Uterus (tissue), 4 donors: Measurements from ENCODE around the gene RTF1. TPM values are rescaled to one million over a fixed set of nuclear protein-coding genes. Genes with fewer than 3 reads are reported as not detected.
A peak's percentile ranks its signal among the peaks of the same experiment; 100 is the strongest.

Experiments used
- DNase-seq, 2 donors: peaks; one replicate each; pipeline ENCODE4 v3.0.0-alpha.2; 2019 to 2020
- H3K27ac ChIP-seq, 2 donors: fragments of 200-600 bp; sonication (generic); 1 replicate in 1 of 2; 2 replicates in 1 of 2; pipeline ENCODE4 v1.5.1; 2016 to 2018
- H3K27me3 ChIP-seq, 2 donors: fragments of 200-600 bp; sonication (generic); one replicate each; pipeline ENCODE4 v1.5.1; 2018 to 2019; ENCODE audit warnings: control low read depth in 1 of 2
- H3K36me3 ChIP-seq, 2 donors: fragments of 200-600 bp; sonication (generic); one replicate each; pipeline ENCODE4 v1.5.1; 2019; ENCODE audit warnings: control low read depth in 1 of 2
- H3K4me1 ChIP-seq, 2 donors: fragments of 200-600 bp; sonication (generic); one replicate each; pipeline ENCODE4 v1.5.1; 2018 to 2019; ENCODE audit warnings: control low read depth in 1 of 2
- H3K4me3 ChIP-seq, 2 donors: fragments of 200-600 bp; sonication (generic); 1 replicate in 1 of 2; 2 replicates in 1 of 2; pipeline ENCODE4 v1.5.1; 2018 to 2019; ENCODE audit warnings: mild to moderate bottlenecking in 1 of 2
- H3K9me3 ChIP-seq, 2 donors: fragments of 200-600 bp; sonication (generic); one replicate each; pipeline ENCODE4 v1.5.1; 2019; ENCODE audit warnings: control low read depth in 1 of 2
- POLR2A ChIP-seq, 2 donors: fragments of 450-650 bp; IDR thresholded peaks; one replicate each; pipeline ENCODE4 v1.6.1; 2016; ENCODE audit warnings: antibody characterized with exemption in 2 of 2, mild to moderate bottlenecking in 1 of 2, moderate library complexity in 1 of 2
- intact Hi-C: fragments of 100-400 bp; cut with DNase I; formaldehyde crosslinking; loops from one replicate; pipeline ENCODE4 v1.15.1; 2023; ENCODE audit warnings: low total_unique reads
- total RNA-seq, 4 donors: library from RNA; depleted of rRNA in 3 of 4; stranded (reverse); fragments of >200 nt in 3 of 4; gene quantifications; one replicate each; pipeline versions ENCODE4 v1.1.0 to v1.2.4, GENCODE V29; 2014 to 2023
- TF ChIP-seq, protein P1 (sequence below), 4 experiments: fragments of 200-600 bp in 2 of 4; fragments of 450-650 bp in 2 of 4; sonication (generic) in 2 of 4; IDR thresholded peaks; one replicate each; pipeline ENCODE4 v1.5.1; 2016 to 2019; ENCODE audit warnings: antibody characterized with exemption in 4 of 4, mild to moderate bottlenecking in 2 of 4, moderate library complexity in 1 of 4
- donor health status: DM: yes; HTN: yes; CAD: no.

RTF1 gene
- total RNA-seq, 4 donors from 2014 or later: 7.4 to 39.6 (median 24.2) TPM

DNA sequence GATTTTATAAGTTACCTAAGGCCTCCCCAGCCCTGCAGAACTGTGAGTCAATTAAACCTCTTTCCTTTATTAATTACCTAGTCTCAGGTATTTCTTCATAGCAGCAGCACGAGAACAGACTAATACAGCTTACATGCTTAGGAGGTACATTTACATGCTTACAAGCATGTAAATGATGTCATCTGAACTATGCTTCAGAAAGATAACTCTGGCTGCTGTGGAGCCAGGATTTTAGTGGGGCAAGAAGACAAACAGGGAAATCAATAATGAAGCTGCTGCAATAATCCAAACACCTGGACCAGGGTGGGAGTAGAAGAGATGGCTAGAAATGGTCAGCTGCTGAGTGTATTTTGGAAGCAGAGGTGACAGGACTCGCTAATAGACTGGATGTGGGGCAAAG is 24.2 kb upstream of the RTF1 start:
- Histone ChIP-seq H3K4me3 (no peak overlapping the region), H3K27me3 (no peaks in the 10 kb centered on the region), H3K27ac (no peak overlapping the region), H3K4me1 (no peaks in the 10 kb centered on the region), H3K36me3 (no peaks in the 10 kb centered on the region), H3K9me3 (no peaks in the 10 kb centered on the region)
- DNase-seq: no peak
- intact Hi-C loops: no loop called here
- TF ChIP-seq, protein P1, sequence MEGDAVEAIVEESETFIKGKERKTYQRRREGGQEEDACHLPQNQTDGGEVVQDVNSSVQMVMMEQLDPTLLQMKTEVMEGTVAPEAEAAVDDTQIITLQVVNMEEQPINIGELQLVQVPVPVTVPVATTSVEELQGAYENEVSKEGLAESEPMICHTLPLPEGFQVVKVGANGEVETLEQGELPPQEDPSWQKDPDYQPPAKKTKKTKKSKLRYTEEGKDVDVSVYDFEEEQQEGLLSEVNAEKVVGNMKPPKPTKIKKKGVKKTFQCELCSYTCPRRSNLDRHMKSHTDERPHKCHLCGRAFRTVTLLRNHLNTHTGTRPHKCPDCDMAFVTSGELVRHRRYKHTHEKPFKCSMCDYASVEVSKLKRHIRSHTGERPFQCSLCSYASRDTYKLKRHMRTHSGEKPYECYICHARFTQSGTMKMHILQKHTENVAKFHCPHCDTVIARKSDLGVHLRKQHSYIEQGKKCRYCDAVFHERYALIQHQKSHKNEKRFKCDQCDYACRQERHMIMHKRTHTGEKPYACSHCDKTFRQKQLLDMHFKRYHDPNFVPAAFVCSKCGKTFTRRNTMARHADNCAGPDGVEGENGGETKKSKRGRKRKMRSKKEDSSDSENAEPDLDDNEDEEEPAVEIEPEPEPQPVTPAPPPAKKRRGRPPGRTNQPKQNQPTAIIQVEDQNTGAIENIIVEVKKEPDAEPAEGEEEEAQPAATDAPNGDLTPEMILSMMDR (IDR thresholded peaks at IDR 0.05): no peak
- TF ChIP-seq POLR2A (IDR thresholded peaks at IDR 0.05): no peak

DNA sequence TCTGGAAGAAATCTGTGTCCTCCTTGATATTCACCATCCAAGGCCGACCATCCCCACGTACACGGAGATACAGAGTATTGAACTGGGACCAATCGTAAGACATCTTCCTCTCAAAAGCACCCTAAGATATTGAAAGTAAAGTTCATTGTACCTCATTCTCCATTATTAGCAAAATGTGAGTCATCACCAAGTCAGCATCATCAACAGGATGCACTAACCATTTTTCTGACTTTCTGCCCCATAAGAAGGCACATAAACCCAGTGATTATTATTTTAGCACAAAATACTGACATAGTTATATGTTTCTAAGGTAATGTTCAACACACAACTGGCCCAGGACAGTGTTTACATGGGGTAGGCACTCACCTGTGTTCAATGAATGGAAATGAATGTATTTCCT is 22.0 kb upstream of the RTF1 start:
- no peaks in the 10 kb centered on the region for H3K4me1 ChIP-seq
- no peaks in the 10 kb centered on the region for H3K36me3 ChIP-seq
- TF ChIP-seq, protein P1 (IDR thresholded peaks at IDR 0.05): no peak
- TF ChIP-seq POLR2A (IDR thresholded peaks at IDR 0.05): no peak
- H3K4me3 ChIP-seq: no peak overlapping the region
- H3K27ac ChIP-seq: no peak overlapping the region
- H3K27me3 ChIP-seq: no peaks in the 10 kb centered on the region
- DNase-seq: no peak
- intact Hi-C loops: no loop called here
- no peaks in the 10 kb centered on the region for H3K9me3 ChIP-seq

DNA sequence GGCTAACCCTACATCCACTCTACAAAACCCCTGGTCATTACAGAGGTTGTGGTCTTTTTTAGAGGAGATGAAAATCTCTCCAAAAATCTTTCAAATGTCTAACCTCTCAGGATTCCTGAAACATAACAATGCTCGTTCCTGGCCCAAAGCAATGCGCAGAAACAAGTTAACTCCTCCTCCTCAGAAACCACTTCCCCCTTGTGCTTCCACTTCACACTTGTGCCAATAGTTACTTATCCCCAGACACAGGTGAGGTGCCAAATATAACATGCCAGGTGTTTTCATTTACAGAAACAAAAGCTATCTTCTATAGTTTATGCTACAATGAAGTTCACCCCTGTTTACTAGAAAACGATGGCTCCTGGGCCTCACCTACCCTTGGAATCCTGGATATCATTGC is 20.8 kb upstream of the RTF1 start:
- no peaks in the 10 kb centered on the region for H3K4me1 ChIP-seq
- DNase-seq: no peak
- no peaks in the 10 kb centered on the region for H3K36me3 ChIP-seq
- no peaks in the 10 kb centered on the region for H3K9me3 ChIP-seq
- no peaks in the 10 kb centered on the region for H3K27me3 ChIP-seq
- no peak overlapping the region for H3K4me3 ChIP-seq
- TF ChIP-seq, protein P1 (IDR thresholded peaks at IDR 0.05): no peak
- TF ChIP-seq POLR2A (IDR thresholded peaks at IDR 0.05): no peak
- no peak overlapping the region for H3K27ac ChIP-seq
- intact Hi-C loops: no loop called here

GRCh38 chr15:41401904-41402267 is 15.0 kb upstream of the RTF1 start:
- intact Hi-C loops: no loop called here
- H3K27ac ChIP-seq: peak overlapping the region; percentile 85 to 86
- no peaks in the 10 kb centered on the region for H3K4me1 ChIP-seq
- H3K36me3 ChIP-seq: no peaks in the 10 kb centered on the region
- H3K9me3 ChIP-seq: no peaks in the 10 kb centered on the region
- peak overlapping the region; percentile 84 to 96 for H3K4me3 ChIP-seq
- no peak for DNase-seq
- TF ChIP-seq, protein P1 (IDR thresholded peaks at IDR 0.05): no peak
- no peak for TF ChIP-seq POLR2A (IDR thresholded peaks at IDR 0.05)
- no peaks in the 10 kb centered on the region for H3K27me3 ChIP-seq

- Histone ChIP-seq H3K27me3 (no peaks in the 10 kb centered on the region), H3K4me3 (no peak overlapping the region), H3K27ac (no peak overlapping the region), H3K4me1 (no peaks in the 10 kb centered on the region), H3K36me3 (no peaks in the 10 kb centered on the region), H3K9me3 (no peaks in the 10 kb centered on the region)
- no peak for DNase-seq
- TF ChIP-seq, protein P1 (IDR thresholded peaks at IDR 0.05): no peak
- TF ChIP-seq POLR2A (IDR thresholded peaks at IDR 0.05): no peak
- intact Hi-C loops: no loop called here
Measured at GRCh38 chr15:41407341-41407740, 9.6 kb upstream of the RTF1 start.
